ENCODE measurements around the gene SFXN4.
"Not testable (repeated sequence)": the region's sequence is repeated elsewhere in the genome, so short reads cannot be mapped to it uniquely, and the experiment has no call there.

SFXN4 gene

GRCh38 chr10:119129721-119130120 is 35.8 kb downstream of the SFXN4 start:
- in situ Hi-C loops (cut with HindIII; ENCODE audit: low pct_unique_long_range_greater_than_20kb, low sequenced_read_pairs), result no loop called here
- no peak for TF ChIP-seq JUND (IDR thresholded peaks at IDR 0.05; ENCODE audit: low read depth)
- no peak for DNase-seq (ENCODE audit: low read depth in 1 of 2, low spot score in 1 of 2)

GRCh38 chr10:119125942-119126341 is 39.6 kb downstream of the SFXN4 start:
- no peak for TF ChIP-seq JUND (IDR thresholded peaks at IDR 0.05; ENCODE audit: low read depth)
- no peak for DNase-seq (ENCODE audit: low read depth in 1 of 2, low spot score in 1 of 2)
- in situ Hi-C loops (cut with HindIII; ENCODE audit: low pct_unique_long_range_greater_than_20kb, low sequenced_read_pairs), result no loop called here

- no peak for DNase-seq (ENCODE audit: low read depth in 1 of 2, low spot score in 1 of 2)
- no peak for TF ChIP-seq JUND (IDR thresholded peaks at IDR 0.05; ENCODE audit: low read depth)
- in situ Hi-C loops (cut with HindIII; ENCODE audit: low pct_unique_long_range_greater_than_20kb, low sequenced_read_pairs), result no loop called here
These were observed 44.6 kb downstream of the SFXN4 start for GRCh38 chr10:119120875-119121274.

- no peak for TF ChIP-seq JUND (IDR thresholded peaks at IDR 0.05; ENCODE audit: low read depth)
- in situ Hi-C loops (cut with HindIII; ENCODE audit: low pct_unique_long_range_greater_than_20kb, low sequenced_read_pairs), result no loop called here
- no peak for DNase-seq (ENCODE audit: low read depth in 1 of 2, low spot score in 1 of 2)
These were observed 45.1 kb downstream of the SFXN4 start for GRCh38 chr10:119120413-119120867.

GRCh38 chr10:119119400-119119799 is 46.1 kb downstream of the SFXN4 start:
- TF ChIP-seq JUND (IDR thresholded peaks at IDR 0.05; ENCODE audit: low read depth), result no peak
- DNase-seq (ENCODE audit: low read depth in 1 of 2, low spot score in 1 of 2), result no peak
- in situ Hi-C loops (cut with HindIII; ENCODE audit: low pct_unique_long_range_greater_than_20kb, low sequenced_read_pairs), result no loop called here

GRCh38 chr10:119118231-119118630 is 47.3 kb downstream of the SFXN4 start:
- TF ChIP-seq JUND (IDR thresholded peaks at IDR 0.05; ENCODE audit: low read depth), result no peak
- in situ Hi-C loops (cut with HindIII; ENCODE audit: low pct_unique_long_range_greater_than_20kb, low sequenced_read_pairs), result no loop called here
- no peak for DNase-seq (ENCODE audit: low read depth in 1 of 2, low spot score in 1 of 2)

- in situ Hi-C loops (cut with HindIII; ENCODE audit: low pct_unique_long_range_greater_than_20kb, low sequenced_read_pairs), result no loop called here
- no peak for DNase-seq (ENCODE audit: low read depth in 1 of 2, low spot score in 1 of 2)
- TF ChIP-seq JUND (IDR thresholded peaks at IDR 0.05; ENCODE audit: low read depth), result no peak
These were observed 49.1 kb downstream of the SFXN4 start for GRCh38 chr10:119116326-119116951.

GRCh38 chr10:119115926-119116325 is 49.6 kb downstream of the SFXN4 start:
- no peak for DNase-seq (ENCODE audit: low read depth in 1 of 2, low spot score in 1 of 2)
- TF ChIP-seq JUND (IDR thresholded peaks at IDR 0.05; ENCODE audit: low read depth), result no peak
- in situ Hi-C loops (cut with HindIII; ENCODE audit: low pct_unique_long_range_greater_than_20kb, low sequenced_read_pairs), result no loop called here

GRCh38 chr10:119113751-119114732 is 51.5 kb downstream of the SFXN4 start:
- DNase-seq (ENCODE audit: low read depth in 1 of 2, low spot score in 1 of 2), result no peak
- in situ Hi-C loops (cut with HindIII; ENCODE audit: low pct_unique_long_range_greater_than_20kb, low sequenced_read_pairs), result no loop called here
- TF ChIP-seq JUND (IDR thresholded peaks at IDR 0.05; ENCODE audit: low read depth), result no peak

- TF ChIP-seq JUND (IDR thresholded peaks at IDR 0.05; ENCODE audit: low read depth), result no peak
- in situ Hi-C loops (cut with HindIII; ENCODE audit: low pct_unique_long_range_greater_than_20kb, low sequenced_read_pairs), result no loop called here
- DNase-seq (ENCODE audit: low read depth in 1 of 2, low spot score in 1 of 2), result no peak
These were observed 53.5 kb downstream of the SFXN4 start for GRCh38 chr10:119112056-119112455.

GRCh38 chr10:119107771-119108170 is 57.7 kb downstream of the SFXN4 start:
- in situ Hi-C loops (cut with HindIII; ENCODE audit: low pct_unique_long_range_greater_than_20kb, low sequenced_read_pairs); DNase-seq (ENCODE audit: low read depth in 1 of 2, low spot score in 1 of 2): not testable (repeated sequence)

- in situ Hi-C loops (cut with HindIII; ENCODE audit: low pct_unique_long_range_greater_than_20kb, low sequenced_read_pairs), result not testable (repeated sequence)
These were observed 58.4 kb downstream of the SFXN4 start for GRCh38 chr10:119107106-119107505.

GRCh38 chr10:119105899-119106298 is 59.6 kb downstream of the SFXN4 start:
- DNase-seq (ENCODE audit: low read depth in 1 of 2, low spot score in 1 of 2); in situ Hi-C loops (cut with HindIII; ENCODE audit: low pct_unique_long_range_greater_than_20kb, low sequenced_read_pairs): not testable (repeated sequence)

More at GRCh38 chr10:119107106-119107505, 58.4 kb downstream of the SFXN4 start:
- not testable (repeated sequence) for DNase-seq (ENCODE audit: low read depth in 1 of 2, low spot score in 1 of 2)

All from T47D (cell line).